H9 (cell line): ENCODE measurements around the gene GPC1. TPM values are rescaled to one million over a fixed set of nuclear protein-coding genes. Genes with fewer than 3 reads are reported as not detected.
A peak's percentile ranks its signal among the peaks of the same experiment; 100 is the strongest.

Source experiments
- DNase-seq: peaks from one replicate; pipeline ENCODE4 v3.0.0-alpha.2; 2017
- H2AFZ ChIP-seq: one replicate; pipeline ENCODE4 v1.6.1; 2013; ENCODE audit warnings: mild to moderate bottlenecking, low read length, control low read depth, moderate library complexity
- H2AK5ac ChIP-seq: 2 replicates; pipeline ENCODE4 v1.6.1; 2013; ENCODE audit warnings: low read length, control low read depth, mixed read lengths; ENCODE audit not compliant: insufficient read length
- H2BK120ac ChIP-seq: one replicate; pipeline ENCODE4 v1.6.1; 2013; ENCODE audit warnings: low read depth, mild to moderate bottlenecking, low read length, control low read depth, inconsistent platforms; ENCODE audit not compliant: poor library complexity, severe bottlenecking
- H2BK12ac ChIP-seq: 2 replicates; pipeline ENCODE4 v1.6.1; 2013; ENCODE audit warnings: low read length, control low read depth, mixed read lengths, low read depth; ENCODE audit not compliant: insufficient read length
- H2BK15ac ChIP-seq: 2 replicates; pipeline ENCODE4 v1.6.1; 2013; ENCODE audit warnings: low read depth, low read length, control low read depth
- H2BK20ac ChIP-seq: one replicate; pipeline ENCODE4 v1.6.1; 2013; ENCODE audit warnings: low read depth, mild to moderate bottlenecking, low read length, control low read depth, inconsistent platforms; ENCODE audit not compliant: poor library complexity, severe bottlenecking
- H2BK5ac ChIP-seq: 2 replicates; pipeline ENCODE4 v1.6.1; 2013; ENCODE audit warnings: low read length, control low read depth, mixed read lengths; ENCODE audit not compliant: insufficient read length
- H3K14ac ChIP-seq: 2 replicates; pipeline ENCODE4 v1.6.1; 2013; ENCODE audit warnings: low read length, control low read depth; ENCODE audit not compliant: insufficient read depth
- H3K18ac ChIP-seq: 2 replicates; pipeline ENCODE4 v1.6.1; 2013; ENCODE audit warnings: low read depth, mild to moderate bottlenecking, mixed read lengths, low read length, control low read depth; ENCODE audit not compliant: insufficient read length
- H3K23ac ChIP-seq: 2 replicates; pipeline ENCODE4 v1.6.1; 2013; ENCODE audit warnings: low read length, control low read depth, mixed read lengths, low read depth; ENCODE audit not compliant: insufficient read length
- H3K23me2 ChIP-seq: 2 replicates; pipeline ENCODE4 v1.6.1; 2013; ENCODE audit warnings: low read depth, mild to moderate bottlenecking, mixed read lengths, low read length, control low read depth; ENCODE audit not compliant: insufficient read length, poor library complexity, severe bottlenecking
- H3K27ac ChIP-seq: 2 replicates; pipeline ENCODE4 v1.5.1; 2013; ENCODE audit warnings: low read length, control low read depth, mixed read lengths, low read depth; ENCODE audit not compliant: insufficient read length
- H3K27me3 ChIP-seq: 2 replicates; pipeline ENCODE4 v1.6.1; 2013; ENCODE audit warnings: low read length, control low read depth, inconsistent platforms; ENCODE audit not compliant: insufficient read depth
- H3K4ac ChIP-seq: 2 replicates; pipeline ENCODE4 v1.6.1; 2013; ENCODE audit warnings: low read depth, mild to moderate bottlenecking, control low read depth, inconsistent platforms, low read length, moderate library complexity
- H3K4me1 ChIP-seq: 2 replicates; pipeline ENCODE4 v1.6.1; 2013; ENCODE audit warnings: low read length, control low read depth, inconsistent platforms; ENCODE audit not compliant: insufficient read depth
- H3K4me2 ChIP-seq: 2 replicates; pipeline ENCODE4 v1.6.1; 2013; ENCODE audit warnings: low read length, control low read depth, mixed read lengths; ENCODE audit not compliant: insufficient read length, insufficient read depth
- H3K56ac ChIP-seq: 2 replicates; pipeline ENCODE4 v1.6.1; 2013; ENCODE audit warnings: low read depth, mild to moderate bottlenecking, mixed read lengths, low read length, control low read depth; ENCODE audit not compliant: insufficient read length
- H3K79me1 ChIP-seq: 2 replicates; pipeline ENCODE4 v1.6.1; 2013; ENCODE audit warnings: low read depth, mild to moderate bottlenecking, moderate library complexity, low read length, control low read depth, inconsistent platforms; ENCODE audit not compliant: insufficient read depth, poor library complexity, severe bottlenecking
- H3K79me2 ChIP-seq: 2 replicates; pipeline ENCODE4 v1.6.1; 2013; ENCODE audit warnings: low read length, control low read depth, inconsistent platforms; ENCODE audit not compliant: insufficient read depth
- H3K9ac ChIP-seq: 2 replicates; pipeline ENCODE4 v1.6.1; 2013; ENCODE audit warnings: low read length, control low read depth, mixed read lengths; ENCODE audit not compliant: insufficient read length; ENCODE audit errors: extremely low read depth
- H3K9me3 ChIP-seq: one replicate; pipeline ENCODE4 v1.6.1; 2013; ENCODE audit warnings: low read depth, low read length, inconsistent platforms; ENCODE audit not compliant: control insufficient read depth
- H3T11ph ChIP-seq: one replicate; pipeline ENCODE4 v1.6.1; 2013; ENCODE audit warnings: mild to moderate bottlenecking, low read length, control low read depth, inconsistent platforms
- H4K20me1 ChIP-seq: one replicate; pipeline ENCODE4 v1.6.1; 2013; ENCODE audit not compliant: control insufficient read depth, insufficient read length, insufficient read depth
- H4K5ac ChIP-seq: 2 replicates; pipeline ENCODE4 v1.6.1; 2013; ENCODE audit warnings: low read depth, mild to moderate bottlenecking, mixed read lengths, low read length, control low read depth; ENCODE audit not compliant: insufficient read length
- H4K8ac ChIP-seq: replicated peaks from 2 replicates; pipeline ENCODE4 v1.6.1; 2013; ENCODE audit warnings: low read length, control low read depth, mixed read lengths, low read depth; ENCODE audit not compliant: insufficient read length
- H4K91ac ChIP-seq: 2 replicates; pipeline ENCODE4 v1.6.1; 2013; ENCODE audit warnings: low read depth, mild to moderate bottlenecking, moderate library complexity, mixed read lengths, low read length, control low read depth; ENCODE audit not compliant: insufficient read length
- H3K27ac Mint-ChIP-seq, 3 experiments: 2 replicates in 2 of 3; 3 replicates in 1 of 3; pipeline ENCODE4 v1.8.0; 2020 to 2021; ENCODE audit warnings: mixed read lengths in 3 of 3, mild to moderate bottlenecking in 1 of 3, moderate library complexity in 1 of 3
- H3K27me3 Mint-ChIP-seq: 2 replicates; pipeline ENCODE4 v1.8.0; 2021; ENCODE audit warnings: low read depth, mild to moderate bottlenecking, moderate library complexity, mixed read lengths
- H3K36me3 Mint-ChIP-seq, 3 experiments: 2 replicates in 2 of 3; 3 replicates in 1 of 3; pipeline ENCODE4 v1.8.0; 2020 to 2021; ENCODE audit warnings: low read depth in 3 of 3, mixed read lengths in 3 of 3; ENCODE audit not compliant: insufficient read depth in 1 of 3
- H3K4me1 Mint-ChIP-seq, 2 experiments: 2 replicates each; pipeline ENCODE4 v1.8.0; 2020; ENCODE audit warnings: mixed read lengths in 2 of 2
- H3K4me3 Mint-ChIP-seq, 2 experiments: 2 replicates in 1 of 2; 3 replicates in 1 of 2; pipeline ENCODE4 v1.8.0; 2020 to 2021; ENCODE audit warnings: mild to moderate bottlenecking in 2 of 2, mixed read lengths in 2 of 2, moderate library complexity in 1 of 2
- H3K9me3 Mint-ChIP-seq, 2 experiments: 2 replicates in 1 of 2; 3 replicates in 1 of 2; pipeline ENCODE4 v1.8.0; 2020; ENCODE audit warnings: mild to moderate bottlenecking in 2 of 2, mixed read lengths in 2 of 2, moderate library complexity in 1 of 2
- WGBS: extraction: QIAGEN DNeasy Blood & Tissue Kit; methylation state at CpG from one replicate; pipeline ENCODE4 v1.1.7; 2013; ENCODE audit warnings: missing lambda C conversion rate, low lambda C conversion rate, mixed read lengths; ENCODE audit not compliant: insufficient read length; ENCODE audit errors: extremely low coverage; 5-methylcytosine and 5-hydroxymethylcytosine counted together
- total RNA-seq: library from RNA; stranded (reverse); gene quantifications from 2 replicates; pipeline ENCODE4 v1.2.1, GENCODE V29; 2021
- TF ChIP-seq, protein P1 (sequence below): fragments of 200-600 bp; sonication (generic); conservative IDR thresholded peaks from 3 replicates; pipeline ENCODE4 v1.8.0; 2021; ENCODE audit warnings: antibody characterized with exemption, mild to moderate bottlenecking

The GPC1 gene
- total RNA-seq, 1 experiment from 2014 or later: 39.4 TPM

DNA sequence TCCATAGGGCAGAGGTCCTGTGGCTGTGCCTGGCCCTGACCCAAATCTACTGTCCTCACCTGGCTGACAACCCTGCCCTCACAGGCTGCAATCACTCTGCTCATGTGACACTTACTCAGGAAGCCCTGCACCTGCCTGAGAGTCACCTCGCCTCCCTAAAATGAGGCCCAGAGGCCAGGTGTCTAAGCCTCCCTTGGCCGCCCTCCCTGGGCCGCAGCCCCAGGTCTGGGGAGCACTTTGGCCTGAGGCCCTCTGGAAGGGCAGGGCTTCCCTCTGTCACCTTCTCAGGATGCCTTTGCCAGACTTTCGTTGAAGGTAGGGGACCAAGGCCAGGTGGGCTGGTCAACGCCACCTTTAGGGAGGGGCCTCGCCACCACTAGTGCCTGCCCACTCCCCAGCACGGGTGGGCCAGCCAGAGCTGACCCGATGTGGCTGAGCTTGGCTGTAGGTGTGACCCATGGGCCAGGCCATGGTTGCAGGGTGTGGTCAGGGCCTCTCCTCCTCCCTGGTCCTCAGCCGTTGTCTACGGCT, 6.1 kb upstream of the GPC1 start:
- Histone ChIP-seq H3K27ac (no peak overlapping the region), H2BK12ac (no peak overlapping the region), H3K4me2 (no peak overlapping the region), H3K56ac (no peak overlapping the region), H3K23me2 (peaks cover under 1% of the 10 kb centered on the region), H3K18ac (no peak overlapping the region), H2AFZ (no peak overlapping the region), H2AK5ac (no peak overlapping the region), H4K5ac (no peak overlapping the region), H3K79me2 (no peaks in the 10 kb centered on the region), H3K14ac (no peak overlapping the region; the same call in 1 of the 2 replicates), H3K9me3 (no peaks in the 10 kb centered on the region), H3T11ph (no peak overlapping the region), H3K4me1 (no peaks in the 10 kb centered on the region), H2BK20ac (no peak overlapping the region), H3K27me3 (no peaks in the 10 kb centered on the region; the same call in 1 of the 2 replicates), H2BK5ac (no peak overlapping the region), H2BK120ac (no peak overlapping the region), H4K91ac (no peak overlapping the region), H4K8ac (no peak overlapping the region), H3K79me1 (no peaks in the 10 kb centered on the region), H3K4ac (no peak overlapping the region), H2BK15ac (no peak overlapping the region), H4K20me1 (no peaks in the 10 kb centered on the region), H3K23ac (no peak overlapping the region), H3K9ac (no peak overlapping the region)
- no peak overlapping the region for H3K4me3 Mint-ChIP-seq
- peaks cover 16 to 26% of the 10 kb centered on the region in 2 experiments for H3K9me3 Mint-ChIP-seq
- H3K36me3 Mint-ChIP-seq: peaks cover 0 to 2% (median 0%) of the 10 kb centered on the region in 3 experiments; a peak in 3 of 7 replicates
- TF ChIP-seq, protein P1, sequence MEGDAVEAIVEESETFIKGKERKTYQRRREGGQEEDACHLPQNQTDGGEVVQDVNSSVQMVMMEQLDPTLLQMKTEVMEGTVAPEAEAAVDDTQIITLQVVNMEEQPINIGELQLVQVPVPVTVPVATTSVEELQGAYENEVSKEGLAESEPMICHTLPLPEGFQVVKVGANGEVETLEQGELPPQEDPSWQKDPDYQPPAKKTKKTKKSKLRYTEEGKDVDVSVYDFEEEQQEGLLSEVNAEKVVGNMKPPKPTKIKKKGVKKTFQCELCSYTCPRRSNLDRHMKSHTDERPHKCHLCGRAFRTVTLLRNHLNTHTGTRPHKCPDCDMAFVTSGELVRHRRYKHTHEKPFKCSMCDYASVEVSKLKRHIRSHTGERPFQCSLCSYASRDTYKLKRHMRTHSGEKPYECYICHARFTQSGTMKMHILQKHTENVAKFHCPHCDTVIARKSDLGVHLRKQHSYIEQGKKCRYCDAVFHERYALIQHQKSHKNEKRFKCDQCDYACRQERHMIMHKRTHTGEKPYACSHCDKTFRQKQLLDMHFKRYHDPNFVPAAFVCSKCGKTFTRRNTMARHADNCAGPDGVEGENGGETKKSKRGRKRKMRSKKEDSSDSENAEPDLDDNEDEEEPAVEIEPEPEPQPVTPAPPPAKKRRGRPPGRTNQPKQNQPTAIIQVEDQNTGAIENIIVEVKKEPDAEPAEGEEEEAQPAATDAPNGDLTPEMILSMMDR: no peak
- peaks cover 9 to 12% of the 10 kb centered on the region in 2 experiments for H3K4me1 Mint-ChIP-seq
- peaks cover 58% of the 10 kb centered on the region for H3K27me3 Mint-ChIP-seq
- no CpG with 5 or more reads among the region's 10 CpGs for WGBS
- no peak overlapping the region for H3K27ac Mint-ChIP-seq
- peak; percentile 21 for DNase-seq
